Measurements from ENCODE around the gene BDNF. TPM values are rescaled to one million over a fixed set of nuclear protein-coding genes. Genes with fewer than 3 reads are reported as not detected.

BDNF gene
- polyA plus RNA-seq, 1 donor (not counting 4 experiments of a cell fraction or from before 2014, with no cell fraction given), result 0.35 TPM

DNA sequence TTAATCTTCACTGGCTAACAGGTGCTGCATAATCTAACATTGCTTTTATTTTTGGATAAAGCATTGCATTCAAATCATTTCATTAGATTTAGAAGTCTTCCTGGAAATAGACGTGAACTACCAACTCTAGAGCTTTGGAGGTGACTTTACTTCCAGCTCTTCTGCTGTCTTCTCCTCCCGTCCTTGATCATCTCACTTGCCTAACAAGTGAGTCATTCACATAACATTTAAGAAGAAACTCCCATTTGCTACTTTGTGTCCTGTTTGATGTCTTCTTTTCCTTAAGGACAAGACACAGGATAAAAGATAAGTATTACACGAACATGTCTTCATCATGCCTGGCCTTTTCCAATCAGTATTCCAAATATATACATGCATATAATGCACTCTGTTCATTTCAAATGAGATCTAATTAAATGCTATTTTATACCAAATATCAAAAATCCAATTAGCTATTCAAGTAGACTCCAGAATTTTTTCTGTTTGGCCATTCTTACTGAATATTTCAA is 88.3 kb downstream of the BDNF start:
- no peak overlapping the region for H3K27ac ChIP-seq (ENCODE audit: control insufficient read depth, insufficient read depth, low read length)
- FAIRE-seq, result no peak
- H3K27me3 ChIP-seq (ENCODE audit: control insufficient read depth, extremely low read depth, insufficient read depth, low read length), result no peaks in the 10 kb centered on the region
- no peak overlapping the region for H3K9ac ChIP-seq (ENCODE audit: control insufficient read depth, extremely low read depth, insufficient read depth, low read length)
- no peak for DNase-seq (ENCODE audit: low read depth, low spot score)
- H2AFZ ChIP-seq (ENCODE audit: control insufficient read depth, low read length), result no peak overlapping the region
- H3K9me1 ChIP-seq (ENCODE audit: control insufficient read depth, extremely low read depth, insufficient read depth, low read length), result no peaks in the 10 kb centered on the region
- H4K20me1 ChIP-seq (ENCODE audit: control insufficient read depth, extremely low read depth, insufficient read depth, low read length), result no peaks in the 10 kb centered on the region
- H3K4me3 ChIP-seq (ENCODE audit: control insufficient read depth in 2 of 3, extremely low read depth in 1 of 3, insufficient read depth in 2 of 3, low read depth in 1 of 3, low read length in 3 of 3), result no peak overlapping the region
- H3K36me3 ChIP-seq (ENCODE audit: control insufficient read depth in 2 of 2, extremely low read depth in 1 of 2, insufficient read depth in 2 of 2, low read length in 2 of 2), result no peaks in the 10 kb centered on the region
- H3K4me1 ChIP-seq (ENCODE audit: control insufficient read depth, extremely low read depth, insufficient read depth, low read length), result no peaks in the 10 kb centered on the region
- dilution Hi-C loops (cut with MboI; ENCODE audit: extremely low pct_ligation_motif_present, low sequenced_read_pairs), result no loop called here
- H3K9me3 ChIP-seq (ENCODE audit: control insufficient read depth, low read depth, low read length), result no peaks in the 10 kb centered on the region
- no peak overlapping the region for H3K4me2 ChIP-seq (ENCODE audit: control insufficient read depth, extremely low read depth, insufficient read depth, low read depth, low read length)
- TF ChIP-seq EZH2 (IDR thresholded peaks at IDR 0.05; ENCODE audit: low read length), result no peak
- TF ChIP-seq, protein P1, sequence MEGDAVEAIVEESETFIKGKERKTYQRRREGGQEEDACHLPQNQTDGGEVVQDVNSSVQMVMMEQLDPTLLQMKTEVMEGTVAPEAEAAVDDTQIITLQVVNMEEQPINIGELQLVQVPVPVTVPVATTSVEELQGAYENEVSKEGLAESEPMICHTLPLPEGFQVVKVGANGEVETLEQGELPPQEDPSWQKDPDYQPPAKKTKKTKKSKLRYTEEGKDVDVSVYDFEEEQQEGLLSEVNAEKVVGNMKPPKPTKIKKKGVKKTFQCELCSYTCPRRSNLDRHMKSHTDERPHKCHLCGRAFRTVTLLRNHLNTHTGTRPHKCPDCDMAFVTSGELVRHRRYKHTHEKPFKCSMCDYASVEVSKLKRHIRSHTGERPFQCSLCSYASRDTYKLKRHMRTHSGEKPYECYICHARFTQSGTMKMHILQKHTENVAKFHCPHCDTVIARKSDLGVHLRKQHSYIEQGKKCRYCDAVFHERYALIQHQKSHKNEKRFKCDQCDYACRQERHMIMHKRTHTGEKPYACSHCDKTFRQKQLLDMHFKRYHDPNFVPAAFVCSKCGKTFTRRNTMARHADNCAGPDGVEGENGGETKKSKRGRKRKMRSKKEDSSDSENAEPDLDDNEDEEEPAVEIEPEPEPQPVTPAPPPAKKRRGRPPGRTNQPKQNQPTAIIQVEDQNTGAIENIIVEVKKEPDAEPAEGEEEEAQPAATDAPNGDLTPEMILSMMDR (optimal IDR thresholded peaks at IDR 0.05 in 1 of 3, IDR thresholded peaks at IDR 0.05 in 1 of 3, conservative IDR thresholded peaks at IDR 0.05 in 1 of 3; ENCODE audit: extremely low read depth in 1 of 3, insufficient read depth in 2 of 3, low read length in 3 of 3), result no peak
- H3K79me2 ChIP-seq (ENCODE audit: control insufficient read depth, insufficient read depth, low read length), result no peaks in the 10 kb centered on the region

DNA sequence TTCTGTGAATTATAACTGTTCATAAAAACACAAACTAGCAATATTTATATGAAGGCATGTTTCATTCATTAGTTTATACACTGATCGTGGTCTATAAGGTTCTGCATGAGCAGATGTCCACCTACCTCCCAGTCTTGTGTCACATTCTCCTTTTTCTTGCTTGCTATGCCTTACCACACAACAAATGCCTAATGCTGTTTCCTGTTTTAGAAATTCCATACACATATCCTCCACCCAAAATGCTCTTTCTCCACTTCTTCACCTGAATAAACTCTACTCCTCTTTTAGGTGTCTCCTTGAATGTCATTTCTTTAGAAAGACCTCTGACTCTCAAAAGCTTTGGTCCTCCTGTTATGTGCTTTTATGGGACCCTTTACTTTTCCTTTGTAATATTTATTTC is 88.9 kb downstream of the BDNF start:
- Histone ChIP-seq H3K4me2 (ENCODE audit: control insufficient read depth, extremely low read depth, insufficient read depth, low read depth, low read length) (no peak overlapping the region), H3K27me3 (ENCODE audit: control insufficient read depth, extremely low read depth, insufficient read depth, low read length) (no peaks in the 10 kb centered on the region), H3K36me3 (ENCODE audit: control insufficient read depth in 2 of 2, extremely low read depth in 1 of 2, insufficient read depth in 2 of 2, low read length in 2 of 2) (no peaks in the 10 kb centered on the region), H3K9me3 (ENCODE audit: control insufficient read depth, low read depth, low read length) (no peaks in the 10 kb centered on the region), H3K79me2 (ENCODE audit: control insufficient read depth, insufficient read depth, low read length) (no peaks in the 10 kb centered on the region), H3K9ac (ENCODE audit: control insufficient read depth, extremely low read depth, insufficient read depth, low read length) (no peak overlapping the region), H3K27ac (ENCODE audit: control insufficient read depth, insufficient read depth, low read length) (no peak overlapping the region), H3K4me1 (ENCODE audit: control insufficient read depth, extremely low read depth, insufficient read depth, low read length) (no peaks in the 10 kb centered on the region), H4K20me1 (ENCODE audit: control insufficient read depth, extremely low read depth, insufficient read depth, low read length) (no peaks in the 10 kb centered on the region), H3K9me1 (ENCODE audit: control insufficient read depth, extremely low read depth, insufficient read depth, low read length) (no peaks in the 10 kb centered on the region), H3K4me3 (ENCODE audit: control insufficient read depth in 2 of 3, extremely low read depth in 1 of 3, insufficient read depth in 2 of 3, low read depth in 1 of 3, low read length in 3 of 3) (no peak overlapping the region), H2AFZ (ENCODE audit: control insufficient read depth, low read length) (no peak overlapping the region)
- TF ChIP-seq, protein P1 (optimal IDR thresholded peaks at IDR 0.05 in 1 of 3, IDR thresholded peaks at IDR 0.05 in 1 of 3, conservative IDR thresholded peaks at IDR 0.05 in 1 of 3; ENCODE audit: extremely low read depth in 1 of 3, insufficient read depth in 2 of 3, low read length in 3 of 3), result no peak
- no peak for TF ChIP-seq EZH2 (IDR thresholded peaks at IDR 0.05; ENCODE audit: low read length)
- FAIRE-seq, result no peak
- dilution Hi-C loops (cut with MboI; ENCODE audit: extremely low pct_ligation_motif_present, low sequenced_read_pairs), result no loop called here
- DNase-seq (ENCODE audit: low read depth, low spot score), result no peak
